AG04450 (cell line): ENCODE measurements around the gene PRKAG2. TPM values are rescaled to one million over a fixed set of nuclear protein-coding genes. Genes with fewer than 3 reads are reported as not detected.

Experiments used
- CTCF ChIA-PET: fragments of 300-600, 350-600 bp; formaldehyde crosslinking; extraction: SDS; loops from one replicate; lab custom pipeline; 2022; ENCODE audit warnings: antibody characterized with exemption, inconsistent platforms; lab: Charles Lee
- POLR2A ChIA-PET: fragments of 350-600 bp; formaldehyde crosslinking; extraction: SDS; loops from one replicate; lab custom pipeline; 2021; ENCODE audit warnings: antibody characterized with exemption, inconsistent platforms; lab: Yijun Ruan, JAX
- DNase-seq: peaks from one replicate; pipeline ENCODE4 v3.0.0-alpha.2; 2011; ENCODE audit warnings: low read depth, low spot score
- H3K27ac ChIP-seq: one replicate; pipeline ENCODE4 v1.5.1; 2012; ENCODE audit warnings: low read depth, low read length, control low read depth
- H3K27me3 ChIP-seq: one replicate; pipeline ENCODE4 v1.6.0; 2012; ENCODE audit warnings: low read length; ENCODE audit not compliant: control insufficient read depth, insufficient read depth
- H3K4me3 ChIP-seq: 2 replicates; pipeline ENCODE4 v1.5.1; 2011; ENCODE audit warnings: mild to moderate bottlenecking, low read depth, low read length, control low read depth
- H3K9me3 ChIP-seq: 2 replicates; pipeline ENCODE4 v1.5.1; 2012; ENCODE audit warnings: low read length; ENCODE audit not compliant: control insufficient read depth, insufficient read depth
- polyA plus RNA-seq: library from polyadenylated mRNA; depleted of rRNA; stranded (reverse); fragments of >200 nt; gene quantifications from 2 replicates; pipeline ENCODE4 v1.2.3, GENCODE V29; 2011
- TF ChIP-seq, protein P1 (sequence below): IDR thresholded peaks from 2 replicates; pipeline ENCODE4 v1.5.1; 2011; ENCODE audit warnings: low read depth, low read length, control low read depth, inconsistent platforms

PRKAG2 gene
- polyA plus RNA-seq, 1 experiment: 45.0 TPM

DNA sequence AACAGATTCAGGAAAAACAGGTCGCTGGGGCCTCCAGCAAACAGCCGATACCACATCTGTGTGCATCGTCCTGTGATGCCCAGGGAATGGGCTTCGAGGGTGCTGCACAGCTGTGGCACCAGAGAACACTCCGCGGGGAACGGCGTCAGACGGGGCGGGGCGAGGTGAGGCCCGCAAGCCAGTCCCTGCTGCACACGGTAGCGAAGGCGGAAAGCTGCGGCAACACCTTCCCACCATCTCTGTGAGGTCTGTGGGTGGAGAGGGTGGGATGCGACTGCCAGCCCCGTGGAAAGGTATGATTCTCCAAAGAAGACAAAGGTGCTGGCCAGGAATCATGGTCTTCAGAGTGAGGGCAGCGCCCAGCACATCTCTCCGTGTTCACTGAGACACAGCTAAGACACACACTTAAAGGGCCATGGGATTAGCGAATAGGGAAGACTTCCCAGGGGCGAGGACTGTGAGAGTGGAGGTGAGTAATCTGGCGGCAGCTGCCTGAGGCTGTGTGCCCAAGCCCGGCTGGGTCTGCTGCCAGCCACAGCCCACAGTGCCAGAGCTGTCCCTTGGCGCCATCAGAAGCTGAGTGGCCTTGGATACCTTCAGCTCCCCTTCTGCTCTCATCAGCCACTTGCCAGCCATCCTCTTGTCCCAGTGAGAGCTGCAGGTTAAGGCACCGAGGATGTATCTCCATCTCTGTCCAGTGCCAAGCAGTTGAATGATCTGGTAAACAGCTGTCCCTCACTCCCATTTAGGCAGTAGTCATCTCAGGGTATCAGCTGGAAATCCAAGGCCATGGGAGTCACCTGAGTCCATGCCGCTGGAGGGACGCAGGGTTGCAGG lies 17.6 kb downstream of the PRKAG2 start:
- TF ChIP-seq, protein P1, sequence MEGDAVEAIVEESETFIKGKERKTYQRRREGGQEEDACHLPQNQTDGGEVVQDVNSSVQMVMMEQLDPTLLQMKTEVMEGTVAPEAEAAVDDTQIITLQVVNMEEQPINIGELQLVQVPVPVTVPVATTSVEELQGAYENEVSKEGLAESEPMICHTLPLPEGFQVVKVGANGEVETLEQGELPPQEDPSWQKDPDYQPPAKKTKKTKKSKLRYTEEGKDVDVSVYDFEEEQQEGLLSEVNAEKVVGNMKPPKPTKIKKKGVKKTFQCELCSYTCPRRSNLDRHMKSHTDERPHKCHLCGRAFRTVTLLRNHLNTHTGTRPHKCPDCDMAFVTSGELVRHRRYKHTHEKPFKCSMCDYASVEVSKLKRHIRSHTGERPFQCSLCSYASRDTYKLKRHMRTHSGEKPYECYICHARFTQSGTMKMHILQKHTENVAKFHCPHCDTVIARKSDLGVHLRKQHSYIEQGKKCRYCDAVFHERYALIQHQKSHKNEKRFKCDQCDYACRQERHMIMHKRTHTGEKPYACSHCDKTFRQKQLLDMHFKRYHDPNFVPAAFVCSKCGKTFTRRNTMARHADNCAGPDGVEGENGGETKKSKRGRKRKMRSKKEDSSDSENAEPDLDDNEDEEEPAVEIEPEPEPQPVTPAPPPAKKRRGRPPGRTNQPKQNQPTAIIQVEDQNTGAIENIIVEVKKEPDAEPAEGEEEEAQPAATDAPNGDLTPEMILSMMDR: no peak
- CTCF ChIA-PET: no interaction called here
- Histone ChIP-seq H3K4me3 (no peak overlapping the region), H3K27ac (no peak overlapping the region), H3K27me3 (peaks cover 9% of the 10 kb centered on the region), H3K9me3 (no peaks in the 10 kb centered on the region)
- POLR2A ChIA-PET: no interaction called here
- DNase-seq: no peak

DNA sequence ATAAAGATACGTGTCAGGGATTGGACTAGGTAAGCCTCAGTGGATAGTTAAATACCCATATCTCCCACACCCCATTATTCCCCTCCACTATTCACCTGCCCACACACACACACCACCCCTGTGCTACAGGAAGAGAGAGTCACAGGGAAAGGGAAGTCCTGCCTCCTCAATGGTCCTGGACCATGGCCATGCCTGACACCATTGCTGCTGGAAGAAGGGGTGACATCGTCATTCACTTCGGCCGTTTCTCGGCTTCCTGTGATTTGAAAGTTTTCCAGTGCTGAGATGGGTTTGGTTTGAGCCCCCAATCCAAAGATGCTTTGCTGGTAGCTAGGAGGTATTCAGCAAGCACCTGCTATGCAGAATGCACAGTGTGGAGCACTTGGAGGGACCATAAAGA lies 18.5 kb downstream of the PRKAG2 start:
- ChIA-PET POLR2A (no interaction called here), CTCF (no interaction called here)
- H3K27me3 ChIP-seq: peaks cover 10% of the 10 kb centered on the region
- H3K9me3 ChIP-seq: no peaks in the 10 kb centered on the region
- no peak overlapping the region for H3K27ac ChIP-seq
- H3K4me3 ChIP-seq: no peak overlapping the region
- DNase-seq: no peak
- TF ChIP-seq, protein P1: no peak

DNA sequence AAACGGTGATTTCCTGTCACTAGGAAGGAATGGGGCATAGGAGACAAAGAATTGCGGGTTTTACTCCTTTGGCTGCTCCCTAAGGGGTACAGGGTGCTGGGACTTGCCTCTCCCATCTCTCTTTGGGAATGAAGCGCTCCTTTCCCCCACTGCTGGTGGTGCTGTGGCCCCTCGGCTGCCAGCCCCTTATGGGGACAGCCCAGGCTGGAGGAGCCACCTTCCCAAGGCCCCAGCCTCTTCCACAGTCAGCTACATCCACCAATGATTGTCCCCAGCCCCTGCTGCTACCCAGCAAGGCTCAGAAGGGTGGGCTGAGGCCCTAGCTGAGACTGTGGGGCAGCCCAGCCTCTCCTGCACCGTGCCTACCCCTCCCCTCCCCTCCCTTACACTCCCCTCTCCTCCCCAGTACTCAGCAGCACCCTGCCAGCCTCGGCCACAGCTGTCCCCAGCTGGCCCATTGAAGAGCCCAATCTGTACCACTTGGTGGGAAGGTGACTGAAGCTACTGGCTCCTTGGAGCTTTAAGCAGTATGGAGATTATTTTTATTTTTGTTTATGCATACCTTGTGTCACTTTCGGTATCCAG lies 19.0 kb downstream of the PRKAG2 start:
- no peak for DNase-seq
- H3K4me3 ChIP-seq: no peak overlapping the region
- no peak overlapping the region for H3K27ac ChIP-seq
- TF ChIP-seq, protein P1: no peak
- no peaks in the 10 kb centered on the region for H3K9me3 ChIP-seq
- ChIA-PET CTCF (no interaction called here), POLR2A (interaction anchor here (0.6 kb wide), 1 partner anchor 687 kb away, joined by 4 read pairs; no protein-coding TSS in a partner anchor)
- H3K27me3 ChIP-seq: peaks cover 10% of the 10 kb centered on the region

DNA sequence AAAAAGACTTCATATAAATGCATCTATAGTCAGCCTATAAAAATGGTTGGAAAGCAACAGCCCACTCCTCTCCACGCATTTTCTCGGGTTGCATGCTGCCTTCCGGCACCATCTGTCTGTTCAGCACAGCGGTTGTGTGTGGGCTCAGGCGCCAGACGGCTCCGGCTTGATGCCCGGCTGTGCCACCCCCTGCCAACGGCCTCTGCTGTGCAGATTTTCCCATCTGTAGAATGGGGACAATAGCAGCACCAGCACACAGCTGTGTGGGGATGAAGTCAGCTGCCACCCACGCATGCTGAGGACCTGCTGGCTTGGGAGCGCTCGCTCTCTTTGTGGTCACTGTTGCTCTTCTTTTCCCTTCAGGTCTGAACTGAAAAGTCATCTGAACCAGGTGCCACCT lies 19.5 kb downstream of the PRKAG2 start:
- POLR2A ChIA-PET: no interaction called here
- Histone ChIP-seq H3K9me3 (no peaks in the 10 kb centered on the region), H3K4me3 (no peak overlapping the region), H3K27ac (no peak overlapping the region), H3K27me3 (peaks cover 10% of the 10 kb centered on the region)
- CTCF ChIA-PET: no interaction called here
- TF ChIP-seq, protein P1: no peak
- no peak for DNase-seq

DNA sequence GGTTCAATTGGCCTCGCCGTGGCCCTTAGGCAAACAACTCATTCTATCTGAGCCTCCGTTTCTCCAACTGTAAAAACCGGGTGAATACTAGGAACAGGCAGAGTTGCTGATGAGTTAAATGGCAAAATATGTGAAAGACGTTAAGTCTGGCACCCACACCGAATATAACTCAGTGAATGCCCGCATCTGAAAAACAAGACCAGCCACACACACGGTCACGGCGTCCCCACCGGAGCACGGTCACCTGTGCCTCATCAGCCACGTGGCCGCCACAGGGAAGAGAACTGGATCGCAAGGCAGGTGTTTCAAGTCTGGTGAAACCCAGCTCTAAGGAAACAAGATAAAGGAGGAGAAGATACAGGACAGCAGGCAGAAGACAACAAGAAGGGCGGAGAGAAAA lies 20.4 kb downstream of the PRKAG2 start:
- ChIA-PET CTCF (no interaction called here), POLR2A (no interaction called here)
- Histone ChIP-seq H3K9me3 (no peaks in the 10 kb centered on the region), H3K27me3 (peaks cover 14% of the 10 kb centered on the region), H3K27ac (no peak overlapping the region), H3K4me3 (no peak overlapping the region)
- no peak for DNase-seq
- TF ChIP-seq, protein P1: no peak
